ENCODE data around the gene SIDT2.

GRCh38 chr11:117171404-117172061, 7.0 kb upstream of the SIDT2 start:
- no peak for TF ChIP-seq POLR2A (IDR thresholded peaks at IDR 0.05; ENCODE audit: low read depth, low read length)
- TF ChIP-seq CTCF (conservative IDR thresholded peaks at IDR 0.05; ENCODE audit: low read depth, low read length) = no peak
- no peak for TF ChIP-seq SMC3 (IDR thresholded peaks at IDR 0.05; ENCODE audit: low read depth, low read length)
- no peak for TF ChIP-seq MAZ (IDR thresholded peaks at IDR 0.05; ENCODE audit: borderline replicate concordance, low read depth, low read length)
- no peak for TF ChIP-seq ELK1 (IDR thresholded peaks at IDR 0.05; ENCODE audit: borderline replicate concordance, low read depth, low read length)
- TF ChIP-seq CEBPB (IDR thresholded peaks at IDR 0.05; ENCODE audit: low read depth, low read length) = no peak
- no peak for TF ChIP-seq BHLHE40 (IDR thresholded peaks at IDR 0.05; ENCODE audit: low read depth, low read length)
- no peak for TF ChIP-seq RCOR1 (IDR thresholded peaks at IDR 0.05; ENCODE audit: insufficient replicate concordance, low read length)
- no peak for TF ChIP-seq NFE2L2 (IDR thresholded peaks at IDR 0.05; ENCODE audit: low read depth, low read length)
- no peak for TF ChIP-seq MXI1 (IDR thresholded peaks at IDR 0.05; ENCODE audit: borderline replicate concordance, low read depth, low read length)
- no peak for TF ChIP-seq FOS (IDR thresholded peaks at IDR 0.05; ENCODE audit: low read depth, low read length)
- no peak for TF ChIP-seq RAD21 (IDR thresholded peaks at IDR 0.05; ENCODE audit: low read length)
